SK-N-MC (cell line): ENCODE measurements around the gene TSFM.

Source experiments
- DNase-seq: peaks from one replicate; pipeline ENCODE4 v3.0.0-alpha.2; 2011; ENCODE audit warnings: low read depth, low spot score
- H3K27ac ChIP-seq: fragments of 200-600 bp; sonication (generic); 2 replicates; pipeline ENCODE4 v1.5.1; 2016; ENCODE audit warnings: mixed run types
- H3K36me3 ChIP-seq: fragments of 200-600 bp; sonication (generic); 2 replicates; pipeline ENCODE4 v1.6.1; 2017; ENCODE audit warnings: antibody characterized with exemption, low read length, mixed read lengths; ENCODE audit not compliant: insufficient read depth
- H3K4me3 ChIP-seq: fragments of 200-600 bp; sonication (generic); 2 replicates; pipeline ENCODE4 v1.5.1; 2016
- H3K9ac ChIP-seq: fragments of 200-600 bp; sonication (generic); 2 replicates; pipeline ENCODE4 v1.8.0; 2017; ENCODE audit warnings: mixed run types, mixed read lengths; ENCODE audit not compliant: insufficient read length
- H3K9me3 ChIP-seq: fragments of 200-600 bp; sonication (generic); 2 replicates; pipeline ENCODE4 v1.6.1; 2017; ENCODE audit warnings: low read depth, mild to moderate bottlenecking, antibody characterized with exemption, low read length, moderate library complexity, mixed read lengths
- EZH2 ChIP-seq: fragments of 200-600 bp; sonication (generic); IDR thresholded peaks from one replicate; pipeline ENCODE4 v1.6.1; 2017; ENCODE audit warnings: antibody characterized with exemption
- FOXP2 ChIP-seq: optimal IDR thresholded peaks from 2 replicates; pipeline ENCODE3; 2011; ENCODE audit warnings: mild to moderate bottlenecking, moderate library complexity; ENCODE audit not compliant: insufficient read depth; ENCODE audit errors: extremely low read length, control extremely low read depth
- POLR2AphosphoS5 ChIP-seq: IDR thresholded peaks from 2 replicates; pipeline ENCODE4 v1.6.1; 2012; ENCODE audit warnings: mild to moderate bottlenecking, low read depth, low read length, borderline replicate concordance

The TSFM gene

GRCh38 chr12:57751788-57752667 is 30.6 kb upstream of the TSFM start, which contains the start of gene CDK4:
Gene CDK4 (minus strand): TSS chr12:57752310. CDS start chr12:57751717, 593 bp downstream.
- DNase-seq, result peak; percentile 97
- H3K36me3 ChIP-seq, result peaks cover 43% of the 10 kb centered on the region
- peak; percentile 79 for TF ChIP-seq POLR2AphosphoS5
- no peak for TF ChIP-seq FOXP2
- H3K27ac ChIP-seq, result peak within 1 kb of the TSS; percentile 74
- no peaks in the 10 kb centered on the region for H3K9me3 ChIP-seq
- peak within 1 kb of the TSS; percentile 97 for H3K9ac ChIP-seq
- peak within 1 kb of the TSS; percentile 91 for H3K4me3 ChIP-seq

GRCh38 chr12:57752668-57753000 is 30.0 kb upstream of the TSFM start:
- H3K9ac ChIP-seq, result no peak overlapping the region
- H3K4me3 ChIP-seq, result peak overlapping the region; percentile 76

GRCh38 chr12:57753756-57754337 is 28.7 kb upstream of the TSFM start:
- no peaks in the 10 kb centered on the region for H3K9me3 ChIP-seq
- TF ChIP-seq FOXP2 (no peak), EZH2 (no peak), POLR2AphosphoS5 (no peak)
- H3K36me3 ChIP-seq, result peaks cover 25% of the 10 kb centered on the region
- no peak for DNase-seq
- no peak overlapping the region for H3K9ac ChIP-seq
- H3K4me3 ChIP-seq, result no peak overlapping the region
- peak overlapping the region; percentile 70 for H3K27ac ChIP-seq

More at GRCh38 chr12:57752668-57753000, 30.0 kb upstream of the TSFM start:
- TF ChIP-seq FOXP2 (no peak), EZH2 (no peak), POLR2AphosphoS5 (no peak; the same call in 1 of the 2 replicates)
- no peak for DNase-seq
- Histone ChIP-seq H3K9me3 (no peaks in the 10 kb centered on the region), H3K36me3 (peaks cover 37% of the 10 kb centered on the region), H3K27ac (peak overlapping the region; percentile 72)

GRCh38 chr12:57754411-57755193 is 28.0 kb upstream of the TSFM start, which contains the start of gene MARCHF9:
Gene MARCHF9 (plus strand): TSS chr12:57755103. CDS start chr12:57755529, 426 bp downstream.
- peak within 1 kb of the TSS; percentile 70; the same call in 1 of the 2 replicates for H3K27ac ChIP-seq
- peaks cover 18% of the 10 kb centered on the region for H3K36me3 ChIP-seq
- no peaks in the 10 kb centered on the region for H3K9me3 ChIP-seq
- no peak for DNase-seq
- TF ChIP-seq FOXP2 (no peak), POLR2AphosphoS5 (no peak), EZH2 (no peak)
- H3K9ac ChIP-seq, result peak within 1 kb of the TSS; percentile 63
- peak within 1 kb of the TSS; percentile 81 for H3K4me3 ChIP-seq

- H3K4me3 ChIP-seq, result peak overlapping the region; percentile 81
These were observed 27.5 kb upstream of the TSFM start for GRCh38 chr12:57755194-57755453.

GRCh38 chr12:57755454-57756372 is 26.9 kb upstream of the TSFM start:
- Histone ChIP-seq H3K4me3 (peak overlapping the region; percentile 81), H3K9me3 (no peaks in the 10 kb centered on the region), H3K36me3 (peaks cover 8% of the 10 kb centered on the region), H3K27ac (no peak overlapping the region), H3K9ac (peak overlapping the region; percentile 63)
- no peak for TF ChIP-seq FOXP2
- no peak for TF ChIP-seq EZH2
- no peak for TF ChIP-seq POLR2AphosphoS5
- no peak for DNase-seq

More at GRCh38 chr12:57755194-57755453, 27.5 kb upstream of the TSFM start:
- no peak overlapping the region for H3K27ac ChIP-seq
- H3K9ac ChIP-seq, result no peak overlapping the region
- H3K36me3 ChIP-seq, result peaks cover 14% of the 10 kb centered on the region
- TF ChIP-seq FOXP2 (no peak), POLR2AphosphoS5 (no peak), EZH2 (no peak)
- no peaks in the 10 kb centered on the region for H3K9me3 ChIP-seq
- no peak for DNase-seq

GRCh38 chr12:57756406-57757341 is 25.9 kb upstream of the TSFM start:
- Histone ChIP-seq H3K36me3 (no peaks in the 10 kb centered on the region; the same call in 1 of the 2 replicates), H3K9ac (peak overlapping the region; percentile 63), H3K4me3 (peak overlapping the region; percentile 81), H3K9me3 (no peaks in the 10 kb centered on the region), H3K27ac (no peak overlapping the region)
- no peak for DNase-seq
- no peak for TF ChIP-seq FOXP2
- TF ChIP-seq POLR2AphosphoS5, result no peak
- TF ChIP-seq EZH2, result no peak
